SH-SY5Y (cell line): ENCODE data around the gene OAF.

Experiments used
- GATA2 ChIP-seq: IDR thresholded peaks from 2 replicates; pipeline ENCODE4 v1.6.1; 2011; ENCODE audit warnings: mild to moderate bottlenecking, low read depth, low read length
- GATA3 ChIP-seq: IDR thresholded peaks from 2 replicates; pipeline ENCODE4 v1.6.1; 2011; ENCODE audit warnings: low read depth, mild to moderate bottlenecking, low read length, moderate library complexity

GRCh38 chr11:120205596-120206161 lies 5.2 kb upstream of the OAF start:
- TF ChIP-seq GATA3 (no peak), GATA2 (no peak)
